ENCODE results near the gene SYPL1. TPM values are rescaled to one million over a fixed set of nuclear protein-coding genes. Genes with fewer than 3 reads are reported as not detected.

Gene SYPL1
- total and polyA plus RNA-seq, 9 of the 15 experiments (the other 6 are each of a cell fraction or from before 2014, with no cell fraction given) = 23.8 to 214 (median 70.2) TPM

- TF ChIP-seq E2F8 (IDR thresholded peaks at IDR 0.05; ENCODE audit: low read depth, partially characterized antibody) = no peak
- no peak for TF ChIP-seq E2F5 (CRISPR knock-in tag; IDR thresholded peaks at IDR 0.05)
- no peak for TF ChIP-seq ZFP1 (CRISPR knock-in tag; IDR thresholded peaks at IDR 0.05)
- peak; percentile 23; the same call in 1 of the 2 replicates for TF ChIP-seq TOE1 (IDR thresholded peaks at IDR 0.05; ENCODE audit: borderline replicate concordance)
- TF ChIP-seq TOE1 (CRISPR knock-in tag; IDR thresholded peaks at IDR 0.05; ENCODE audit: borderline replicate concordance, low read depth) = no peak
- peak; percentile 48 to 53; a peak in 1 of 4 replicates for TF ChIP-seq MAZ (CRISPR knock-in tag; conservative IDR thresholded peaks at IDR 0.05 in 1 of 2, IDR thresholded peaks at IDR 0.05 in 1 of 2)
- no peak for TF ChIP-seq RNF219 (CRISPR knock-in tag; IDR thresholded peaks at IDR 0.05)
- TF ChIP-seq LARP7 (IDR thresholded peaks at IDR 0.05) = no peak
- no peak for TF ChIP-seq CHCHD3 (CRISPR knock-in tag; IDR thresholded peaks at IDR 0.05)
- TF ChIP-seq C11orf30 (IDR thresholded peaks at IDR 0.05; ENCODE audit: low read depth) = no peak
- TF ChIP-seq ZNF239 (CRISPR knock-in tag; IDR thresholded peaks at IDR 0.05) = no peak
- TF ChIP-seq MIER1 (IDR thresholded peaks at IDR 0.05; ENCODE audit: low read depth) = no peak
- TF ChIP-seq THRA (IDR thresholded peaks at IDR 0.05) = no peak
- no peak for TF ChIP-seq ZKSCAN8 (CRISPR knock-in tag; IDR thresholded peaks at IDR 0.05)
- no peak for TF ChIP-seq HBP1 (CRISPR knock-in tag; IDR thresholded peaks at IDR 0.05)
- no peak for TF ChIP-seq MEF2D (tag; conservative IDR thresholded peaks at IDR 0.05; ENCODE audit: low read depth)
- no peak for TF ChIP-seq GABPA (tag; conservative IDR thresholded peaks at IDR 0.05; ENCODE audit: low read depth)
- TF ChIP-seq KLF16 (IDR thresholded peaks at IDR 0.05) = no peak
- TF ChIP-seq ZNF699 (CRISPR knock-in tag; IDR thresholded peaks at IDR 0.05; ENCODE audit: insufficient replicate concordance) = no peak
- TF ChIP-seq PCBP1 (IDR thresholded peaks at IDR 0.05; ENCODE audit: low read depth, low read length, poor library complexity, severe bottlenecking) = no peak
These were observed 41.9 kb upstream of the SYPL1 start (continued) for GRCh38 chr7:106153891-106154449.

All from K562 (cell line).